A673 (cell line): ENCODE results near the gene DEAF1.
"Not testable (repeated sequence)": the region's sequence is repeated elsewhere in the genome, so short reads cannot be mapped to it uniquely, and the experiment has no call there.

Source experiments
- EZH2 ChIP-seq: fragments of 200-600 bp; sonication (generic); IDR thresholded peaks from 2 replicates; pipeline ENCODE4 v1.6.1; 2017; ENCODE audit warnings: borderline replicate concordance, low read depth, mild to moderate bottlenecking, mixed read lengths, antibody characterized with exemption, low read length; ENCODE audit not compliant: poor library complexity, severe bottlenecking
- TF ChIP-seq, protein P1 (sequence below): fragments of 300-800, 200-600 bp; sonication (generic); conservative IDR thresholded peaks from 2 replicates; pipeline ENCODE4 v1.5.1; 2017; ENCODE audit warnings: low read depth, mild to moderate bottlenecking, antibody characterized with exemption, low read length, moderate library complexity, mixed read lengths

DNA sequence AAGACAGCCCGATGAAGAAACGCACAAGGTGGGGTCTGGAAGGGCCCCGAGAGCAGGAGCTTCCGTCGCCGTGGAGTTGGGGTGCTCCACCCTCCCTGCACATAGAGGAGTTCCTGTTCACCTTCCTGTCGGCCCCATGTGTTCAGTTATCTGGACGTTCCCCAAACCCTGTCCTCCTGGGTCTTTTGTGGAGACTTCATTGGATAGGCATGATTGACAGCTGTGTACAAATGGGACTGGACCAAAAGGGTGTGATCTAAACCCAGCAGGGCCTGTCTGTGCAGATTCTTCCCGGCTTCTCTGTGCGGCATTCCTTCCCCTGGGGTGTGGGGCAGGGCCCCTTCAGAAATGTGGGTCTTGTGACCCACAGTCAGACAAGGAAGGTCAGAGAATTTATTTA lies 42.9 kb upstream of the DEAF1 start:
- TF ChIP-seq, protein P1, sequence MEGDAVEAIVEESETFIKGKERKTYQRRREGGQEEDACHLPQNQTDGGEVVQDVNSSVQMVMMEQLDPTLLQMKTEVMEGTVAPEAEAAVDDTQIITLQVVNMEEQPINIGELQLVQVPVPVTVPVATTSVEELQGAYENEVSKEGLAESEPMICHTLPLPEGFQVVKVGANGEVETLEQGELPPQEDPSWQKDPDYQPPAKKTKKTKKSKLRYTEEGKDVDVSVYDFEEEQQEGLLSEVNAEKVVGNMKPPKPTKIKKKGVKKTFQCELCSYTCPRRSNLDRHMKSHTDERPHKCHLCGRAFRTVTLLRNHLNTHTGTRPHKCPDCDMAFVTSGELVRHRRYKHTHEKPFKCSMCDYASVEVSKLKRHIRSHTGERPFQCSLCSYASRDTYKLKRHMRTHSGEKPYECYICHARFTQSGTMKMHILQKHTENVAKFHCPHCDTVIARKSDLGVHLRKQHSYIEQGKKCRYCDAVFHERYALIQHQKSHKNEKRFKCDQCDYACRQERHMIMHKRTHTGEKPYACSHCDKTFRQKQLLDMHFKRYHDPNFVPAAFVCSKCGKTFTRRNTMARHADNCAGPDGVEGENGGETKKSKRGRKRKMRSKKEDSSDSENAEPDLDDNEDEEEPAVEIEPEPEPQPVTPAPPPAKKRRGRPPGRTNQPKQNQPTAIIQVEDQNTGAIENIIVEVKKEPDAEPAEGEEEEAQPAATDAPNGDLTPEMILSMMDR = not testable (repeated sequence)
- TF ChIP-seq EZH2 = not testable (repeated sequence)
